NCI-H187 (cell line): ENCODE measurements around the gene SCFD2.

Experiments used
- DNase-seq, 2 experiments: peaks; one replicate each; lab custom pipeline; 2025; lab: John Stamatoyannopoulos, UW

The SCFD2 gene

GRCh38 chr4:52824603-52825459 lies 541.0 kb downstream of the SCFD2 start:
- no peak for DNase-seq

GRCh38 chr4:52824270-52824602 lies 541.6 kb downstream of the SCFD2 start:
- DNase-seq: no peak

DNA sequence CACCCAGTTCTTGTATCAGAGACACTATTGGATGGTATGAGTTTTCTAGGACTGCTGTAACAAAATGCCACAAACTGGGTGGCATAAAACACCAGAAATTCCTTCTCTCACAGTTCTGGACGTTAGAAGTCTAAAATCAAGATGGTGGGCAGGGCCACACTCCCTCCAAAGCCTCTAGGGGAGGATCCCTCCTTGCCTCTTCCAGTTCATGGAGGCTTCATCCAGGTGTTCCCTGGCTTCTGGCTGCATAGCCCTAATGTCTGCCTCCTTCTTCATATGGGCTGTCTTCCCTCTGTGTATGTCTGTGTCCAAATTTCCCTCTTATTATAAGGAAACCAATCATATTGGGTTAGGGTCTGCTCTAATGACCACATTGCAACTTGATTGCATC lies 542.2 kb downstream of the SCFD2 start:
- no peak for DNase-seq
